GM23248 (cell line): ENCODE data around the gene SUSD5. TPM values are rescaled to one million over a fixed set of nuclear protein-coding genes. Genes with fewer than 3 reads are reported as not detected.

Experiments used
- DNase-seq: peaks from one replicate; pipeline ENCODE4 v3.0.0-alpha.2; 2015
- H2AFZ ChIP-seq: fragments of 200-600 bp; sonication (generic); 2 replicates; pipeline ENCODE4 v1.6.1; 2016; ENCODE audit warnings: antibody characterized with exemption
- H3F3A ChIP-seq: fragments of 200-600 bp; sonication (generic); 2 replicates; pipeline ENCODE4 v1.6.1; 2016; ENCODE audit warnings: mild to moderate bottlenecking, antibody characterized with exemption, mixed run types; ENCODE audit not compliant: insufficient read depth
- H3K27ac ChIP-seq: fragments of 200-600 bp; sonication (generic); 2 replicates; pipeline ENCODE4 v1.5.1; 2016; ENCODE audit warnings: mild to moderate bottlenecking
- H3K27me3 ChIP-seq: fragments of 200-600 bp; sonication (generic); replicated peaks from 2 replicates; pipeline ENCODE4 v1.6.1; 2016; ENCODE audit warnings: mild to moderate bottlenecking; ENCODE audit not compliant: insufficient read depth
- H3K36me3 ChIP-seq: fragments of 200-600 bp; sonication (generic); 2 replicates; pipeline ENCODE4 v1.6.1; 2016; ENCODE audit warnings: low read depth, mild to moderate bottlenecking
- H3K4me1 ChIP-seq: fragments of 200-600 bp; sonication (generic); 2 replicates; pipeline ENCODE4 v1.6.1; 2016; ENCODE audit warnings: mild to moderate bottlenecking; ENCODE audit not compliant: insufficient read depth
- H3K4me2 ChIP-seq: fragments of 200-600 bp; sonication (generic); one replicate; pipeline ENCODE4 v1.6.1; 2016; ENCODE audit warnings: mild to moderate bottlenecking; ENCODE audit not compliant: unreplicated experiment
- H3K4me3 ChIP-seq: fragments of 200-600 bp; sonication (generic); 2 replicates; pipeline ENCODE4 v1.5.1; 2016; ENCODE audit warnings: mild to moderate bottlenecking
- H3K79me2 ChIP-seq: fragments of 200-600 bp; sonication (generic); 2 replicates; pipeline ENCODE4 v1.6.1; 2016; ENCODE audit warnings: mild to moderate bottlenecking; ENCODE audit not compliant: insufficient read depth
- H3K9ac ChIP-seq: fragments of 200-600 bp; sonication (generic); 2 replicates; pipeline ENCODE4 v1.6.1; 2016; ENCODE audit warnings: mild to moderate bottlenecking
- H3K9me2 ChIP-seq: fragments of 200-600 bp; sonication (generic); 2 replicates; pipeline ENCODE4 v1.6.1; 2016; ENCODE audit warnings: mixed run types, mild to moderate bottlenecking, moderate library complexity; ENCODE audit not compliant: insufficient read depth
- H3K9me3 ChIP-seq: fragments of 200-600 bp; sonication (generic); one replicate; pipeline ENCODE4 v1.6.1; 2017; ENCODE audit warnings: low read depth
- H4K20me1 ChIP-seq: fragments of 200-600 bp; sonication (generic); 2 replicates; pipeline ENCODE4 v1.6.0; 2016; ENCODE audit not compliant: insufficient read depth
- EZH2 ChIP-seq: fragments of 200-600 bp; sonication (generic); IDR thresholded peaks from 2 replicates; pipeline ENCODE4 v1.6.1; 2018; ENCODE audit warnings: antibody characterized with exemption, mild to moderate bottlenecking; ENCODE audit not compliant: insufficient read depth, poor library complexity, severe bottlenecking
- EZH2phosphoT487 ChIP-seq: fragments of 200-600 bp; sonication (generic); IDR thresholded peaks from 2 replicates; pipeline ENCODE4 v1.6.1; 2018; ENCODE audit warnings: antibody characterized with exemption, moderate library complexity, mild to moderate bottlenecking, low read depth; ENCODE audit not compliant: insufficient read depth
- WGBS, 2 experiments: methylation state at CpG; one replicate each; pipeline ENCODE4 v1.1.6; 2015 to 2017; ENCODE audit warnings: low lambda C conversion rate in 2 of 2, low coverage in 1 of 2; ENCODE audit errors: missing lambda C conversion rate in 2 of 2; 5-methylcytosine and 5-hydroxymethylcytosine counted together
- in situ Hi-C: fragments of 300-500 bp; cut with MboI; formaldehyde crosslinking; loops from 2 replicates; pipeline ENCODE4 v1.15.0; 2020
- polyA plus RNA-seq: library from polyadenylated mRNA; unstranded; fragments of >200 nt; fragmentation: Nextera tagmentation; extraction: Ambion mirVana; gene quantifications from 2 replicates; pipeline ENCODE4 v1.2.1, GENCODE V29; 2016
- total RNA-seq: library from RNA; depleted of rRNA; stranded (reverse); fragments of >200 nt; shearing (Covaris generic); gene quantifications from 2 replicates; pipeline ENCODE4 v1.2.3, GENCODE V29; 2014

SUSD5 gene
- total and polyA plus RNA-seq, 2 experiments from 2014 or later: 0.05 to 0.11 TPM

DNA sequence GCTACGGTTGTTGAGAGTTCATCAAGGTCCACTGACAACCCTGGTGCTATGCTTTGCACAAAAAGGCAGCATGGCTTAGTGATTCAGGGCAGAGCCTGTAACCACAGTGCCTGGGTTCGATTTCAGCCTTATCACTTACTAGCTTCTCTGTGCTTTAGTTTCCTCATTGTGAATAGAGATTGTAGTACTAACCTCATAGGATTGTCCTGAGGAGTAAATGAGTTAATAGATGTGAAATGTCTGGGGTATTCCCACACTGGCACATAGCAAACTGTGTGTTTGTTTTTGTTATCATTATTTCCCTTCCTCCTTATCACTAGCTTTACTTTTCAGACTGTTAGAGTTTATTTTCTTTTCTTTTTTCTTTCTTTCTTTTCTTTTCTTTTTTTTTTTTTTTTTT, 88.5 kb downstream of the SUSD5 start:
- Histone ChIP-seq H3K4me2 (no peak overlapping the region), H4K20me1 (no peaks in the 10 kb centered on the region), H3K9me2 (no peaks in the 10 kb centered on the region), H3K27ac (no peak overlapping the region), H3K4me3 (no peak overlapping the region), H2AFZ (no peak overlapping the region), H3K27me3 (no peaks in the 10 kb centered on the region), H3K9me3 (no peaks in the 10 kb centered on the region), H3K4me1 (peaks cover 9% of the 10 kb centered on the region), H3K36me3 (peaks cover 30% of the 10 kb centered on the region), H3K9ac (no peak overlapping the region), H3F3A (peaks cover 18% of the 10 kb centered on the region), H3K79me2 (0 out of 2 replicates have a peak, but pooled peaks cover 7% of the 10 kb centered on the region)
- in situ Hi-C loops: loop anchor here (5.0 to 25.0 kb wide), 2 partner anchors 242 to 657 kb away; partner anchors contain the start of gene PDCD6IP
- DNase-seq: no peak
- TF ChIP-seq EZH2phosphoT487 (no peak), EZH2 (no peak)
- WGBS, 2 experiments: 51% methylated on average over 2 of the region's 2 CpGs

GRCh38 chr3:33128706-33129105, 89.9 kb downstream of the SUSD5 start:
- in situ Hi-C loops: loop anchor here (25.0 kb wide), 1 partner anchor 659 kb away; the partner anchor contains the start of gene PDCD6IP
- Histone ChIP-seq H3K4me2 (no peak overlapping the region), H3K4me1 (peaks cover 6% of the 10 kb centered on the region), H3K79me2 (0 out of 2 replicates have a peak, but pooled peaks cover 7% of the 10 kb centered on the region), H2AFZ (peak overlapping the region; percentile 26; the same call in 1 of the 2 replicates), H3F3A (peaks cover 13% of the 10 kb centered on the region), H3K27me3 (no peaks in the 10 kb centered on the region), H3K9me3 (no peaks in the 10 kb centered on the region), H3K9ac (no peak overlapping the region), H3K36me3 (peaks cover 37% of the 10 kb centered on the region), H4K20me1 (no peaks in the 10 kb centered on the region), H3K4me3 (no peak overlapping the region), H3K9me2 (no peaks in the 10 kb centered on the region), H3K27ac (no peak overlapping the region)
- DNase-seq: peak; percentile 39
- WGBS, 2 experiments: 0 to 6% methylated on average over 1 of the region's 1 CpG
- TF ChIP-seq EZH2 (no peak), EZH2phosphoT487 (no peak)

GRCh38 chr3:33125840-33126239, 92.8 kb downstream of the SUSD5 start:
- H2AFZ ChIP-seq: no peak overlapping the region
- H3K9ac ChIP-seq: no peak overlapping the region
- no peak overlapping the region for H3K4me2 ChIP-seq
- H3K27ac ChIP-seq: no peak overlapping the region
- H3K79me2 ChIP-seq: 0 out of 2 replicates have a peak, but pooled peaks cover 8% of the 10 kb centered on the region
- peaks cover 11% of the 10 kb centered on the region for H3F3A ChIP-seq
- no peak for TF ChIP-seq EZH2phosphoT487
- no peak for TF ChIP-seq EZH2
- H3K4me1 ChIP-seq: no peaks in the 10 kb centered on the region
- no peak for DNase-seq
- H3K4me3 ChIP-seq: no peak overlapping the region
- 98 to 100% methylated on average over 3 of the region's 3 CpGs for WGBS, 2 experiments
- no peaks in the 10 kb centered on the region for H4K20me1 ChIP-seq
- H3K36me3 ChIP-seq: peaks cover 29% of the 10 kb centered on the region
- in situ Hi-C loops: loop anchor here (25.0 kb wide), 1 partner anchor 661 kb away; the partner anchor contains the start of gene PDCD6IP
- no peaks in the 10 kb centered on the region for H3K9me3 ChIP-seq
- H3K27me3 ChIP-seq: no peaks in the 10 kb centered on the region
- H3K9me2 ChIP-seq: no peaks in the 10 kb centered on the region

DNA sequence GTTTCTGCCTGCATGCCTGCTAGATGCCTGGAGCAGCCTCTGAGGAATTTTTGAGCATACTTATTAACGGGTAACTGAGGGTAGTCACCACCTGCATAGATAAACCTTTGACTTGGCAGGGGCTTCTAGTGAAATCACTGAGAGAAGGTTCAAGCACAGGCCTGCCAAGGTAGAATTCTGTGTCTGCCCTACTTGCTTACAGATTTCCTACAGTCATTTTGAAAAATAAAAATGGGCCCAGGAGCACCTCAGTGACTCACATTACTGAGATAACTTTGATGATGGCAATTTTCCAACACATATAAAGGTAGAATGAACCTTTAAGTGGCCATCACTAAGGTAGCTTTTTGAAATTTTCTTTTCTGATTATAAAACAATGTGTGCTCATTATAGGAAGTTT, 94.0 kb downstream of the SUSD5 start:
- peaks cover 30% of the 10 kb centered on the region; the same call in 1 of the 2 replicates for H3K36me3 ChIP-seq
- DNase-seq: no peak

More for the DNA sequence above, 94.0 kb downstream of the SUSD5 start:
- Histone ChIP-seq H3F3A (peaks cover 11% of the 10 kb centered on the region), H2AFZ (no peak overlapping the region), H3K4me3 (no peak overlapping the region), H3K4me1 (no peaks in the 10 kb centered on the region), H3K4me2 (no peak overlapping the region), H3K9me2 (no peaks in the 10 kb centered on the region), H3K27me3 (no peaks in the 10 kb centered on the region), H3K9ac (no peak overlapping the region), H3K9me3 (no peaks in the 10 kb centered on the region), H3K79me2 (peaks cover 18% of the 10 kb centered on the region), H4K20me1 (no peaks in the 10 kb centered on the region), H3K27ac (no peak overlapping the region)
- no peak for TF ChIP-seq EZH2phosphoT487
- no peak for TF ChIP-seq EZH2
- 95 to 96% methylated on average over 1 of the region's 1 CpG for WGBS, 2 experiments
- in situ Hi-C loops: loop anchor here (25.0 kb wide), 1 partner anchor 663 kb away; the partner anchor contains the start of gene PDCD6IP
